Endothelial cell of umbilical vein (primary cell): ENCODE data around the gene FSTL1.

Experiments
- EZH2 ChIP-seq: IDR thresholded peaks from 2 replicates; pipeline ENCODE4 v1.6.1; 2012; ENCODE audit warnings: borderline replicate concordance, low read depth, mild to moderate bottlenecking, moderate library complexity, low read length, inconsistent platforms; ENCODE audit not compliant: severe bottlenecking
- MYC ChIP-seq: IDR thresholded peaks from one replicate; pipeline ENCODE4 v1.6.1; 2011; ENCODE audit warnings: mild to moderate bottlenecking, low read depth, low read length
- POLR2A ChIP-seq: IDR thresholded peaks from 2 replicates; pipeline ENCODE4 v1.6.1; 2012; ENCODE audit warnings: low read depth, mild to moderate bottlenecking, control low read depth, low read length
- TF ChIP-seq, protein P1 (sequence below), 2 donors: IDR thresholded peaks; 1 replicate in 1 of 2; 2 replicates in 1 of 2; pipeline ENCODE4 v1.5.1; 2011; ENCODE audit warnings: low read length in 2 of 2, mild to moderate bottlenecking in 2 of 2, moderate library complexity in 2 of 2, control low read depth in 1 of 2, inconsistent platforms in 1 of 2, low read depth in 1 of 2; ENCODE audit not compliant: insufficient read depth in 1 of 2; ENCODE audit errors: extremely low read depth in 1 of 2

DNA sequence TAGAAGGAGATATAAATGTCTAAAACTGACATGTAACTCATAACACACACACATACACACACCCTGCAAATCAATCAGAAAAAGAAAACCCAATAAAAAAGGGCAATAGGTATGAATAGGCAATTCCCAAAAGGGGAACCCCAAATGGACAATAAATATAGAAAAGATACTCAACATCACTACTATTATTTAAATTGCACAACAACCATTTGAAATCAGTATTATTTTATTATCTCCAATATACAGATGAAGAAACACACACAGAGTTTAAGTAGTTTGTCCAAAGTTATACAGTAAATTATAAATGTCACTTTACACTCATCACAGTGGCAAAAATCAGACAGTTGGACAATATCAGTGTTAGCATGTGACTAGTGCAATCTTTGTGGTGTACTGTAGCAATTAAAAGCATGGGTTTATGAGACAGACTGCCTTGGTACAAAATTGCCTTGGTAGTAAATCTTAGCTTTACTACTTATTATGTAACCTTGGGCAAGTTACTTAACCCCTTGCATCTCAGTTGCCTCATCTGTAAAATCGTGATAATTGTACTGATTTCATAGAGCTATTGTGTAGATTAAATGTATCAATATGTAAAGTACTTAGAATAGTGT lies 3.4 kb upstream of the FSTL1 start:
- TF ChIP-seq, protein P1, sequence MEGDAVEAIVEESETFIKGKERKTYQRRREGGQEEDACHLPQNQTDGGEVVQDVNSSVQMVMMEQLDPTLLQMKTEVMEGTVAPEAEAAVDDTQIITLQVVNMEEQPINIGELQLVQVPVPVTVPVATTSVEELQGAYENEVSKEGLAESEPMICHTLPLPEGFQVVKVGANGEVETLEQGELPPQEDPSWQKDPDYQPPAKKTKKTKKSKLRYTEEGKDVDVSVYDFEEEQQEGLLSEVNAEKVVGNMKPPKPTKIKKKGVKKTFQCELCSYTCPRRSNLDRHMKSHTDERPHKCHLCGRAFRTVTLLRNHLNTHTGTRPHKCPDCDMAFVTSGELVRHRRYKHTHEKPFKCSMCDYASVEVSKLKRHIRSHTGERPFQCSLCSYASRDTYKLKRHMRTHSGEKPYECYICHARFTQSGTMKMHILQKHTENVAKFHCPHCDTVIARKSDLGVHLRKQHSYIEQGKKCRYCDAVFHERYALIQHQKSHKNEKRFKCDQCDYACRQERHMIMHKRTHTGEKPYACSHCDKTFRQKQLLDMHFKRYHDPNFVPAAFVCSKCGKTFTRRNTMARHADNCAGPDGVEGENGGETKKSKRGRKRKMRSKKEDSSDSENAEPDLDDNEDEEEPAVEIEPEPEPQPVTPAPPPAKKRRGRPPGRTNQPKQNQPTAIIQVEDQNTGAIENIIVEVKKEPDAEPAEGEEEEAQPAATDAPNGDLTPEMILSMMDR (IDR thresholded peaks at IDR 0.05; ENCODE audit: extremely low read depth in 1 of 2, insufficient read depth in 1 of 2, low read depth in 1 of 2, low read length in 2 of 2): no peak
- TF ChIP-seq POLR2A (no peak), MYC (no peak), EZH2 (no peak)
